HEK293 (cell line): ENCODE results near the gene TAPBP.
A peak's percentile ranks its signal among the peaks of the same experiment; 100 is the strongest.

Experiments
- CTCF ChIA-PET: fragments of 350-600 bp; formaldehyde crosslinking; extraction: SDS; loops from one replicate; lab custom pipeline; 2021; ENCODE audit warnings: antibody characterized with exemption; lab: Yijun Ruan, JAX
- POLR2A ChIA-PET: fragments of 300-600 bp; formaldehyde crosslinking; extraction: SDS; loops from one replicate; lab custom pipeline; 2020; ENCODE audit warnings: antibody characterized with exemption, inconsistent platforms; lab: Yijun Ruan, JAX
- H3K27ac ChIP-seq: fragments of 200-500 bp; sonication (Bioruptor generic); 2 replicates; pipeline ENCODE4 v1.5.1; 2014; ENCODE audit warnings: low read depth, low read length, control low read depth, inconsistent platforms; ENCODE audit errors: extremely low read depth
- H3K36me3 ChIP-seq, 2 experiments: fragments of 200-500 bp in 1 of 2; sonication (Bioruptor generic) in 1 of 2; 1 replicate in 1 of 2; 2 replicates in 1 of 2; pipeline ENCODE4 v1.5.1; 2014 to 2017; ENCODE audit warnings: inconsistent platforms in 2 of 2, low read length in 2 of 2; ENCODE audit not compliant: control insufficient read depth in 2 of 2, insufficient read depth in 1 of 2
- H3K4me1 ChIP-seq: fragments of 200-500 bp; sonication (Bioruptor generic); 2 replicates; pipeline ENCODE4 v1.5.1; 2014; ENCODE audit warnings: mild to moderate bottlenecking, low read length, inconsistent platforms; ENCODE audit not compliant: control insufficient read depth, insufficient read depth
- H3K4me3 ChIP-seq: 2 replicates; pipeline ENCODE4 v1.5.1; 2011; ENCODE audit warnings: low read depth, mild to moderate bottlenecking, control low read depth, low read length, moderate library complexity
- H3K9me3 ChIP-seq: fragments of 200-500 bp; sonication (Bioruptor generic); 2 replicates; pipeline ENCODE4 v1.5.1; 2014; ENCODE audit warnings: low read depth, low read length, inconsistent platforms; ENCODE audit not compliant: control insufficient read depth, insufficient read depth
- ATF2 ChIP-seq: fragments of 450-650 bp; formaldehyde crosslinking; IDR thresholded peaks from 2 replicates; pipeline ENCODE4 v1.5.1; 2016; ENCODE audit warnings: missing biosample characterization, missing genetic modification characterization, low read depth
- FEZF1 ChIP-seq: fragments of 450-650 bp; formaldehyde crosslinking; IDR thresholded peaks from 2 replicates; pipeline ENCODE4 v1.5.1; 2016; ENCODE audit warnings: missing biosample characterization, missing genetic modification characterization
- KLF9 ChIP-seq: fragments of 450-650 bp; formaldehyde crosslinking; IDR thresholded peaks from 2 replicates; pipeline ENCODE4 v1.5.1; 2016; ENCODE audit warnings: missing biosample characterization, missing genetic modification characterization, low read depth
- PRDM10 ChIP-seq: fragments of 450-650 bp; formaldehyde crosslinking; IDR thresholded peaks from 2 replicates; pipeline ENCODE4 v1.5.1; 2016; ENCODE audit warnings: missing biosample characterization, missing genetic modification characterization
- SETDB1 ChIP-seq: IDR thresholded peaks from one replicate; pipeline ENCODE4 v1.6.1; 2017; ENCODE audit warnings: mild to moderate bottlenecking, low read length, moderate library complexity, mixed read lengths; ENCODE audit not compliant: insufficient read length
- SP3 ChIP-seq: fragments of 450-650 bp; formaldehyde crosslinking; IDR thresholded peaks from 2 replicates; pipeline ENCODE4 v1.5.1; 2016; ENCODE audit warnings: missing biosample characterization, missing genetic modification characterization
- SP7 ChIP-seq: fragments of 450-650 bp; formaldehyde crosslinking; IDR thresholded peaks from 2 replicates; pipeline ENCODE4 v1.5.1; 2016; ENCODE audit warnings: missing biosample characterization, missing genetic modification characterization
- WT1 ChIP-seq: fragments of 450-650 bp; formaldehyde crosslinking; IDR thresholded peaks from 2 replicates; pipeline ENCODE4 v1.5.1; 2016; ENCODE audit warnings: missing biosample characterization, missing genetic modification characterization
- ZBTB17 ChIP-seq: fragments of 450-650 bp; formaldehyde crosslinking; IDR thresholded peaks from 2 replicates; pipeline ENCODE4 v1.5.1; 2016; ENCODE audit warnings: missing biosample characterization, missing genetic modification characterization
- ZBTB26 ChIP-seq: fragments of 450-650 bp; formaldehyde crosslinking; optimal IDR thresholded peaks from 2 replicates; pipeline ENCODE3; 2016; ENCODE audit warnings: missing biosample characterization, mild to moderate bottlenecking, missing genetic modification characterization
- ZBTB49 ChIP-seq: fragments of 450-650 bp; formaldehyde crosslinking; IDR thresholded peaks from 2 replicates; pipeline ENCODE4 v1.5.1; 2016; ENCODE audit warnings: missing biosample characterization, missing genetic modification characterization, low read depth
- ZFHX2 ChIP-seq: fragments of 450-650 bp; formaldehyde crosslinking; conservative IDR thresholded peaks from 2 replicates; pipeline ENCODE4 v1.5.1; 2016; ENCODE audit warnings: missing biosample characterization, missing genetic modification characterization
- ZFP3 ChIP-seq: fragments of 450-650 bp; formaldehyde crosslinking; IDR thresholded peaks from 2 replicates; pipeline ENCODE4 v1.5.1; 2016; ENCODE audit warnings: low read depth, missing biosample characterization, missing genetic modification characterization
- ZNF146 ChIP-seq: fragments of 450-650 bp; formaldehyde crosslinking; IDR thresholded peaks from 2 replicates; pipeline ENCODE4 v1.5.1; 2016; ENCODE audit warnings: missing biosample characterization, missing genetic modification characterization
- ZNF18 ChIP-seq: fragments of 450-650 bp; formaldehyde crosslinking; IDR thresholded peaks from 2 replicates; pipeline ENCODE4 v1.5.1; 2016; ENCODE audit warnings: missing biosample characterization, missing genetic modification characterization
- ZNF19 ChIP-seq: fragments of 450-650 bp; formaldehyde crosslinking; IDR thresholded peaks from 2 replicates; pipeline ENCODE4; 2016; ENCODE audit warnings: missing biosample characterization, missing genetic modification characterization, low read depth
- ZNF211 ChIP-seq: fragments of 450-650 bp; formaldehyde crosslinking; IDR thresholded peaks from 2 replicates; pipeline ENCODE4 v1.5.1; 2016; ENCODE audit warnings: low read depth, missing biosample characterization, missing genetic modification characterization
- ZNF221 ChIP-seq: fragments of 450-650 bp; formaldehyde crosslinking; IDR thresholded peaks from 2 replicates; pipeline ENCODE4 v1.5.1; 2017; ENCODE audit warnings: missing biosample characterization, missing genetic modification characterization, borderline replicate concordance
- ZNF23 ChIP-seq: fragments of 450-650 bp; formaldehyde crosslinking; IDR thresholded peaks from 2 replicates; pipeline ENCODE4 v1.5.1; 2016; ENCODE audit warnings: missing biosample characterization, missing genetic modification characterization, borderline replicate concordance
- ZNF266 ChIP-seq: fragments of 450-650 bp; formaldehyde crosslinking; IDR thresholded peaks from 2 replicates; pipeline ENCODE4 v1.5.1; 2016; ENCODE audit warnings: missing biosample characterization, missing genetic modification characterization, low read depth
- ZNF350 ChIP-seq: fragments of 450-650 bp; formaldehyde crosslinking; IDR thresholded peaks from 2 replicates; pipeline ENCODE4 v1.5.0; 2017; ENCODE audit warnings: missing biosample characterization, mild to moderate bottlenecking, missing genetic modification characterization
- ZNF473 ChIP-seq: fragments of 450-650 bp; formaldehyde crosslinking; IDR thresholded peaks from 2 replicates; pipeline ENCODE4 v1.5.1; 2017; ENCODE audit warnings: missing biosample characterization, missing genetic modification characterization
- ZNF501 ChIP-seq: fragments of 450-650 bp; formaldehyde crosslinking; IDR thresholded peaks from 2 replicates; pipeline ENCODE4 v1.5.1; 2016; ENCODE audit warnings: missing biosample characterization, missing genetic modification characterization
- ZNF513 ChIP-seq: fragments of 450-650 bp; IDR thresholded peaks from 2 replicates; pipeline ENCODE4 v1.5.1; 2018; ENCODE audit warnings: missing biosample characterization, missing genetic modification characterization
- ZNF521 ChIP-seq: fragments of 450-650 bp; formaldehyde crosslinking; IDR thresholded peaks from 2 replicates; pipeline ENCODE4 v1.5.1; 2017; ENCODE audit warnings: missing biosample characterization, mild to moderate bottlenecking, missing genetic modification characterization
- ZNF621 ChIP-seq: fragments of 450-650 bp; formaldehyde crosslinking; IDR thresholded peaks from 2 replicates; pipeline ENCODE4 v1.5.1; 2017; ENCODE audit warnings: missing biosample characterization, missing genetic modification characterization
- ZXDB ChIP-seq: fragments of 450-650 bp; formaldehyde crosslinking; IDR thresholded peaks from 2 replicates; pipeline ENCODE4 v1.5.1; 2016; ENCODE audit warnings: missing biosample characterization, missing genetic modification characterization

The TAPBP gene

GRCh38 chr6:33314515-33314942, 651 bp upstream of the TAPBP start:
- CTCF ChIA-PET, result interaction anchor here (0.6 kb wide), 1 partner anchor 31 kb away, joined by 3 read pairs; no protein-coding TSS in a partner anchor
- H3K9me3 ChIP-seq, result no peaks in the 10 kb centered on the region
- 0 out of 2 replicates have a peak overlapping the region, but pooled peaks have one; percentile 10 for H3K27ac ChIP-seq
- POLR2A ChIA-PET, result interaction anchor here (1.3 kb wide), 1 partner anchor 15 kb away, joined by 5 read pairs; the partner anchor contains the start of gene RGL2
- H3K4me3 ChIP-seq, result peak overlapping the region; percentile 61
- H3K36me3 ChIP-seq, result peaks cover 9 to 21% of the 10 kb centered on the region in 2 experiments
- H3K4me1 ChIP-seq, result peaks cover 10% of the 10 kb centered on the region
- TF ChIP-seq ZNF19 (tag by site-specific recombination) (no peak), ZNF23 (tag by site-specific recombination) (no peak), ZNF146 (no peak), ZNF211 (tag by site-specific recombination) (no peak), ZBTB17 (tag by site-specific recombination) (no peak), SP7 (no peak), WT1 (tag by site-specific recombination) (0 out of 2 replicates have a peak, but pooled peaks have one; percentile 19), ZNF513 (tag by site-specific recombination) (no peak), ZBTB49 (tag by site-specific recombination) (no peak), ZNF18 (no peak), PRDM10 (tag by site-specific recombination) (peak; percentile 99), ZXDB (peak; percentile 52), ZNF221 (tag by site-specific recombination) (no peak), ZNF350 (no peak), ZNF501 (no peak), ATF2 (tag by site-specific recombination) (no peak), ZNF521 (tag by site-specific recombination) (no peak), SETDB1 (no peak), SP3 (peak; percentile 50; the same call in 1 of the 2 replicates), KLF9 (tag by site-specific recombination) (peak; percentile 37), ZFP3 (tag by site-specific recombination) (no peak), ZFHX2 (tag by site-specific recombination) (peak; percentile 88), ZBTB26 (tag by site-specific recombination) (no peak), FEZF1 (tag by site-specific recombination) (no peak), ZNF473 (tag by site-specific recombination) (no peak), ZNF621 (tag by site-specific recombination) (no peak), ZNF266 (tag by site-specific recombination) (no peak)
